Measurements from ENCODE around the gene SELENOT. TPM values are rescaled to one million over a fixed set of nuclear protein-coding genes. Genes with fewer than 3 reads are reported as not detected.

The SELENOT gene
- total RNA-seq, 1 experiment from 2014 or later = 81.6 TPM

GRCh38 chr3:150594150-150594549 is 9.0 kb upstream of the SELENOT start:
- CTCF ChIA-PET = no interaction called here
- H3K79me2 ChIP-seq (ENCODE audit: insufficient read depth, low read length) = peaks cover 91% of the 10 kb centered on the region
- TF ChIP-seq SIN3A (IDR thresholded peaks at IDR 0.05; ENCODE audit: low read depth) = no peak
- TF ChIP-seq ELF1 (IDR thresholded peaks at IDR 0.05; ENCODE audit: borderline replicate concordance, low read depth) = no peak
- TF ChIP-seq FOSL1 (IDR thresholded peaks at IDR 0.05; ENCODE audit: low read depth) = no peak
- TF ChIP-seq RAD21 (IDR thresholded peaks at IDR 0.05; ENCODE audit: low read depth) = no peak
- no peak for TF ChIP-seq MAX (IDR thresholded peaks at IDR 0.05)
- TF ChIP-seq ZNF274 (IDR thresholded peaks at IDR 0.05; ENCODE audit: low read depth, low read length) = no peak
- no peak for TF ChIP-seq CEBPB (IDR thresholded peaks at IDR 0.05; ENCODE audit: low read depth)
- no peak for TF ChIP-seq SP1 (IDR thresholded peaks at IDR 0.05; ENCODE audit: low read depth)
- no peak for TF ChIP-seq ZFX (IDR thresholded peaks at IDR 0.05)
- no peak for TF ChIP-seq CTCF (IDR thresholded peaks at IDR 0.05 in 2 of 3, conservative IDR thresholded peaks at IDR 0.05 in 1 of 3; ENCODE audit: borderline replicate concordance in 1 of 3, insufficient read depth in 1 of 3, low read depth in 2 of 3, low read length in 2 of 3)
- TF ChIP-seq TCF7L2 (IDR thresholded peaks at IDR 0.05; ENCODE audit: borderline replicate concordance, extremely low read depth, insufficient read depth, insufficient read length) = no peak
- TF ChIP-seq POLR2AphosphoS5 (IDR thresholded peaks at IDR 0.05; ENCODE audit: low read depth, low read length) = no peak
- no peak for TF ChIP-seq CBX3 (IDR thresholded peaks at IDR 0.05; ENCODE audit: low read depth)
- no peak for TF ChIP-seq REST (IDR thresholded peaks at IDR 0.05; ENCODE audit: low read depth)

More at GRCh38 chr3:150594150-150594549, 9.0 kb upstream of the SELENOT start:
- H3K27ac ChIP-seq (ENCODE audit: low read depth, low read length) = no peak overlapping the region
- no peak overlapping the region for H2AFZ ChIP-seq (ENCODE audit: low read depth, low read length, poor library complexity, severe bottlenecking)
- H3K9me2 ChIP-seq (ENCODE audit: insufficient read depth) = no peaks in the 10 kb centered on the region
- no peaks in the 10 kb centered on the region for H4K20me1 ChIP-seq (ENCODE audit: insufficient read depth)
- H3K4me1 ChIP-seq (ENCODE audit: control insufficient read depth in 1 of 2, insufficient read depth in 2 of 2, low read length in 2 of 2) = peaks cover 0 to 16% of the 10 kb centered on the region in 2 experiments; a peak in 2 of 4 replicates
- H3K9me3 ChIP-seq (ENCODE audit: control insufficient read depth in 1 of 2, insufficient read depth in 1 of 2, low read depth in 1 of 2, low read length in 2 of 2) = no peaks in the 10 kb centered on the region
- DNase-seq (ENCODE audit: low read depth, low spot score) (no peak), ATAC-seq (no peak)
- no peaks in the 10 kb centered on the region for H3K27me3 ChIP-seq (ENCODE audit: insufficient read depth, low read length)
- POLR2A ChIA-PET = interaction anchor here (3.3 kb wide), 1 partner anchor 9 kb away, joined by 19 read pairs; the partner anchor contains the start of gene SELENOT
- no TSS peak for BruUV-seq (replicated peaks)
- RAD21 ChIA-PET (ENCODE audit: low non-redundant PET in 1 of 2, low total read pairs in 2 of 2, uncharacterized antibody in 2 of 2, unreplicated experiment in 2 of 2) = no interaction called here
- H3K36me3 ChIP-seq (ENCODE audit: control insufficient read depth in 1 of 2, insufficient read depth in 2 of 2, low read length in 2 of 2) = no peaks in the 10 kb centered on the region
- H3K4me3 ChIP-seq (replicated peaks in 1 of 2; ENCODE audit: low read depth in 1 of 2, low read length in 2 of 2) = no peak overlapping the region
- intact Hi-C loops (cut with micrococcal nuclease) = loop anchor here (5.0 kb wide), 1 partner anchor 273 kb away; no protein-coding TSS in a partner anchor
- H3K4me2 ChIP-seq (ENCODE audit: low read length) = no peak overlapping the region
- no peak overlapping the region for H3K9ac ChIP-seq (ENCODE audit: low read length)
